Coronary artery (tissue), 2 donors: ENCODE measurements around the gene SPCS2.

Experiments
- DNase-seq: peaks from one replicate; pipeline ENCODE4 v3.0.0-alpha.2; 2017; ENCODE audit warnings: low spot score
- H3K27ac ChIP-seq, 2 donors: fragments of 200-600 bp; sonication (generic); one replicate each; pipeline ENCODE4 v1.5.1; 2016 to 2019
- H3K4me3 ChIP-seq: fragments of 200-600 bp; sonication (generic); 2 replicates; pipeline ENCODE4 v1.5.1; 2016; ENCODE audit warnings: mild to moderate bottlenecking, moderate library complexity
- CTCF ChIP-seq: fragments of 200-600 bp; sonication (generic); IDR thresholded peaks from one replicate; pipeline ENCODE4 v1.5.1; 2019; ENCODE audit warnings: antibody characterized with exemption

SPCS2 gene

GRCh38 chr11:74948898-74949752, at the start of gene SPCS2, which contains the start of gene XRRA1:
Gene SPCS2, plus strand, starts transcription at chr11:74949266. Its CDS starts 20 bp downstream, at chr11:74949286.
Gene XRRA1, minus strand, starts transcription at chr11:74949091. Its CDS starts 8,213 bp downstream, at chr11:74940878.
- TF ChIP-seq CTCF, result no peak
- Histone ChIP-seq H3K27ac (peak within 1 kb of the TSS; percentile 45 to 92), H3K4me3 (peak within 1 kb of the TSS; percentile 84)
- DNase-seq, result peak; percentile 99

- no peak overlapping the region for H3K4me3 ChIP-seq
- H3K27ac ChIP-seq, result no peak overlapping the region
- DNase-seq, result no peak
- TF ChIP-seq CTCF, result no peak
Measured at GRCh38 chr11:74902342-74902741, 46.7 kb upstream of the SPCS2 start.

GRCh38 chr11:74905326-74905725, 43.7 kb upstream of the SPCS2 start:
- no peak for DNase-seq
- Histone ChIP-seq H3K4me3 (no peak overlapping the region), H3K27ac (no peak overlapping the region)
- no peak for TF ChIP-seq CTCF

- no peak for DNase-seq
- Histone ChIP-seq H3K4me3 (no peak overlapping the region), H3K27ac (no peak overlapping the region)
- TF ChIP-seq CTCF, result no peak
Measured at GRCh38 chr11:74909385-74909784, 39.7 kb upstream of the SPCS2 start.

GRCh38 chr11:74909812-74910211, 39.3 kb upstream of the SPCS2 start:
- no peak overlapping the region for H3K4me3 ChIP-seq
- no peak overlapping the region for H3K27ac ChIP-seq
- no peak for DNase-seq
- TF ChIP-seq CTCF, result no peak

GRCh38 chr11:74923125-74923524, 25.9 kb upstream of the SPCS2 start:
- Histone ChIP-seq H3K4me3 (no peak overlapping the region), H3K27ac (no peak overlapping the region)
- no peak for DNase-seq
- TF ChIP-seq CTCF, result no peak

GRCh38 chr11:74925281-74925680, 23.8 kb upstream of the SPCS2 start:
- no peak for TF ChIP-seq CTCF
- DNase-seq, result no peak
- H3K4me3 ChIP-seq, result no peak overlapping the region
- H3K27ac ChIP-seq, result no peak overlapping the region
